Right hindlimb (tissue), 1 donor: ENCODE data around the gene VSIG8.

Experiments
- DNase-seq: peaks from one replicate; pipeline ENCODE4 v3.0.0-alpha.2; 2018

The VSIG8 gene

DNA sequence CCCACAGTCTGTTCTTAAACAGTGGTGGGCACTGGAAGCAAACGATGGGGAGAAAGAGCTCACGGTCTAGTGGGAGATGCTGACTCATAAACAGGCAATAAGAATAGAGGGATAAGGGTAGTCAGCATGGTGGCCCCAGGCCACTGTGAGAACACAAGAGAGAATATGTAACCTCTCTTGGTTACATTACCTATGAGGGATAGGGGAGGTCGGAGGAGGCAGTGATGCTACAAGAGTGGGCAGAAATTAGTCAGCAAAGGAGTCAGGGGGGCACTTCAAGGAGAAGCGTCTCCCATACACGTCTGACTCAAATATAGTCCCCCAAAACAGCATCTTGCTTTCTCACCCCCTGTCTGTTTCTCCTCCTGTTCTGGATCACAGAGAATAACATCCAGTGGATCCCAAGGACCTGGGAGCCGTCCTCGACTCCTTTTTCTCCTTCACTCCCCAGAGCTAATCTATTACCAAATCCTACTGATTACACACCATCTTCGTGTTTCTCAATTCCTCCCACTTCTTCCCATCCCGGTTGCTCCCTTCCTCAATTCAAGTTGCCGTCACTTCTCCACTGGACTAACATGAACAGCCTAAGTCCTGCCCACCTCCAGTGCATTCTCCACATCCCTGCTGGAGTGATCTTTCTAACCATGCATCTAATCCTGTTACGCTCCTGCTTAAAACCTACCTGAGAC lies 33.7 kb downstream of the VSIG8 start:
- DNase-seq: no peak

DNA sequence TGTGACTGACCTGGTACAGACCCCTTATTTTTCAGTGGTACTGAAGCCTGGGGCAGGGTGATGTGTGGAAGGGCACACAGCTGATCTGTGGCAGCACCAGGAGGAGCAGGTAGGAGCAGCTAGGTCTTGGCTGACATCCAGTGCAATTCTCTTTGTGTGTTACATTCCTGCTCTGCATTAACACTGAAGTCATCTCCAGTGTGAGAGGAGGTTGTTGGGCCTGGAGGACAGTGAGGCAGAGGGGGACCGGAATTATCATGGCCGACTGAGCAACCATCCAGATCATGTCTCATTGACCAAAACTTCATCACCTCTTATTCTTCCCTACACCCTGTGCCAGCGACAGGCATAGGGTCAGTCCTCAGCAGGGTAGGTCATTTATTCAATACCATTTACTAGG lies 34.3 kb downstream of the VSIG8 start:
- DNase-seq: no peak

DNA sequence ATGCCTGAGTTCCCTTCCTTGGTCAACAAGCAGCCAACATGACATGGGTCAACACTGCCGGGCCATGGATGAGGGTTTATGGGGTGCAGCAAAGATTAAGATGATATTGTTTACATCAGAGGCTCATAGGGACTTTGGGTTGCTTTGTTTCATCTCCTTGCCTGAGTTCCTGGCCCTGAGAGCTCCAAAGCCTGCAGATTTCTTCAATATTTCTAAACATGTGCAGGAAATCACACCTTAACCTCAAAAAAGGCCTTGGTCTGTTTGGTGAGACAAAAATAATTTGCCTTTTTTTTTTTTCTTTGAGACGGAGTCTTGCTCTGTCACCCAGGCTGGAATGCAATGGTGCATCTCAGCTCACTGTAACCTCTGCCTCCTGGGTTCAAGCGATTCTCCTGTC lies 34.9 kb downstream of the VSIG8 start:
- DNase-seq: no peak

DNA sequence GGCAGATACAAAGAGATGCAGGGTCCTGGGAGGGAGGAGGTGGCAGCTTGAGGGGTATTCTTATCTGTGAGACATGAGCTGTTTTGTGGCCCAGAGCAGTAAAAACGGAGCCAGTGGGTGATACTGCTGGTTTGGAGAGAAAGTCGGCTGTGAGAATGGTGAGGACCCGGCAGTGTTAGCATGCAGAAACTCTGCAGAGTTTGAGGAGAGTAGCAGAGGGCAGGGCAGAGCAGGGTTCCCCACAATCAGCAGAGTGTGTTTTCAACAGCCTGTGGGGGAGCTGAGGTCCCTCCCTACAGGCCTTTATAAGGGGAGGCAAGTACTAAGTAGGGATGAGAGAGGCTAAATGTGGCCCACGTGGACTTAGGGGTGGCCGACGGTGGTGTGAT lies 35.4 kb downstream of the VSIG8 start:
- DNase-seq: no peak

DNA sequence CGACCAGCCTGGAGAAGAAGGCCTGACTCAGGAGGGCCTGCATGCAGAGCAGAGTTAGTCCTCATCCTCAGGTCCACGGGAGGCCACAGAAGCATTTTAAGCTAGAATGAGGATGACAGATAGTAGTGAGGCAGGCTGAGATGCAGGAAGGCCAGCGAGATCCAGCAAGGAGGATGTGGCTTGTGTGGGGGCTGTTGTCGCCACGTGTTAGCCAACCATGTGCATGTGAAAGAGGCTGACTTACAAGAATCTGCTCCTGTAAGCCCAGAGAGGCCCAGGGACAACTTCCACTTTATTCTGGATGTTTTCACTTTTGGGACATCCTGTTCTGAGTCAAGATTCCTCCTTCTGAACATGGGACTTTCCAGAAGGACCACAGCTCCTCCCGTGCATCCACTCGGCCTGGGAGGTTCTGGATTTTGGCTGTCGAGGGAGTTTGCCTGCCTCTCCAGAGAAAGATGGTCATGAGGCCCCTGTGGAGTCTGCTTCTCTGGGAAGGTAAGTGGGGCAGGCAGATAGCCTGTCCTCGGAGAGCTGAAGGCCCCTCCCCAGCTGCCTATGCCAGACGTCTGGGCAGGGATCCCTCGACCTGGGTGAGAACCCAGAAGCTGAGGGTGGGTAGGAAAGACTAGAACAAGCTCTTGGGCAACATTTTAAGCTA lies 35.9 kb downstream of the VSIG8 start, which contains the start of gene SLAMF8:
SLAMF8 (plus strand) TSS at position 433 of the 661 bp plus-strand sequence; CDS start at position 459, 26 bp downstream.
- no peak for DNase-seq

DNA sequence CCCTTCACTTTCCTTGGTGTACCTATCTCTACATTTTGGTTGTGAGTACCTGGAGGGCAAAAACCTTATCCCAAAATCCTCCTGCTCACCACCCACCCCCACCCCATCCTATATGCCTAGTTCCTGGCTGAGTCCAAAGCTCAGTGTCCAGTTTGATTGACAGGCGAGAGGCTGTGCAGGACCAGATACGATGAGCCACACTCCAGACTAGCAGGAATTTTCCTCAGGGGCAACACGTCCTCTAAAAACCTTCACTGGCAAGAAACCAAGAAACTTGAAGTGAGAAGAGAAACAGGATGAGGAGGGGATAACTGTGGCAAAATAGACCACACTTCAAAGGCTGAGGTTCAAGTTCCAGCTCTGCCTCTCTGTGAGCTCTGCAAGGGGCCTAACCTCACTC lies 36.9 kb downstream of the VSIG8 start:
- no peak for DNase-seq

DNA sequence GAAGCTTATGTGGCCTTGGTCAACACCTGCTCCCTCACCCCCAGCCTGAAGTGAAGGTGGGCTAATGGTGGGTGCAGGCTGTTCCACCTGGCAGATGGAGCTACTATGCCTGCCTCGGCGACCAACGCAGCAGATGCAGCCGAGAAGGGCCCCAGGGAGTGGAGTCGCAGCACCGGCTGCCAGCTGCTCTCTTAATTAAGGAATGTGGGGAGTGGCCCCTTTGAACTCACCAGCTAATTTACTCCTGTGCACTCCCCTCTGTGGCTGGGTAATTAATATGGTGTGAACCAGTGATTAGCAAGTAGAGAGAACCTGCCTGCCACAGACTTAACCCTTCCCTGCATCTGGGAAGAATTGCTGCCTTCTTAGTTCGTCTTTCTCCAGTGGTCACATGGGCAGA lies 39.1 kb downstream of the VSIG8 start:
- DNase-seq: no peak

DNA sequence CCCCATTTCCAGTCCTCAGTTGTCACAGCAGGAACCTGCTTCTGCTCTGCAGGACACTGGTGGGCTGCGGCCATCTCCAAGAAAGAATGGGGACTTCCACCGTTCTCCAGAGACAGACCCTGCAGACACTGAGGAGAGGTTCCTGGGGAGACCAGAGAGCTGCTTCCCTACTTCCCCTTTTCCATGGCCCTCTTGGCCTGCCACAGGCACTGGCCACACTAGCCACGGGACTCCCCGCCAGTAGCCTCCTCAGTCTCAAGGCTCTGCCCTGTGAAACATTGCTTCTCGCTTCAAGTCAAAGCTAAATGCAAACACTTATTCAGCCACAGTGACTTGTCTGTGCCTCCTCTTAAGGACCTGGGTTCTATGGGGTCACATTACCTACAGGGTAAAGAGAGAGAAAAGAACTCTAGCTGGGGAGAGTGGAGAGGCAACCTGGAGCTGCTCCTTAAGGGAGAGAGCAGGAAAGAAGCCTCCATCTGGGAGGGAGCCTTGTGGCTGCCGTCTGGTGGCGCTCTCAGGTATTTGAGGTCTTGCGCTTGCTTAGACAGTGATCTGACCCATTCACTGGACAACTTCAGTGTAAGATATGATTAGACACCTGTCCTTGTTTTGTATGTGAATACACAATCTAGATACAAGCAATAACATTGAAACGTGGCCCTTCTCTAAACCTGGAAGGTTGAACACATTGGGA lies 41.1 kb downstream of the VSIG8 start:
- DNase-seq: no peak

DNA sequence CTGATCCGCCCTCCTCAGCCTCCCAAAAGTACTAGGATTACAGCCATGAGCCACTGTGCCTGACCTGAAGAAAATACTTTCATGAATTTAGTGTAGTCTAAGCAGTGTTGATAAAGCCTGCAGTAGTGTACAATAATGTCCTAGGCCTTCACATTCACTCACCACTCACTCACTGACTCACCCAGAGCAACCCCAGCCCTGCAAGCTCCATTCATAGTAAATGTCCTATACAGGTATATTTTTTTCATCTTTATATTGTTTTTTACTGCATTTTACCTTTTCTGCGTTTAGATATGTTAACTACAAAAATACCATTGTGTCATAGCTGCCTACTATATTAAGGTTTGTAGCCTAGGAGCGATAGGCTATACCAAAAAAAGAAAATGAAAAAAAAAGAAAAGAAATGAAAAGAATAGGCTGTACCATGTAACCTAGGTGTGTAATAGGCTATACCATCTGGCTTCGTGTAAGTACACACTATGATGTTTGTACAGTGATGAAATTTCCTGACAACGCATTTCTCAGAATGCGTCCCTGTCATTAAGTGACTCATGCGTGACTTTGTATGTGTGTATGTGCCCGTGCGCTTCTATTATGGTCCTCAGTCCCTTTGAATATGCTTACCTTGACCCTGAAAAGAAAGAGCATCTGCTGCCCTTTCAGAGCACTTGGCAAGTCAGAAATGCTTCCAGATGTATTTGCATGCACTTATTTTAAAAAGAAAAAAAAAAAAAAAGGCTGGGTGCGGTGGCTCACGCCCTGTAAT lies 45.0 kb downstream of the VSIG8 start:
- DNase-seq: no peak

DNA sequence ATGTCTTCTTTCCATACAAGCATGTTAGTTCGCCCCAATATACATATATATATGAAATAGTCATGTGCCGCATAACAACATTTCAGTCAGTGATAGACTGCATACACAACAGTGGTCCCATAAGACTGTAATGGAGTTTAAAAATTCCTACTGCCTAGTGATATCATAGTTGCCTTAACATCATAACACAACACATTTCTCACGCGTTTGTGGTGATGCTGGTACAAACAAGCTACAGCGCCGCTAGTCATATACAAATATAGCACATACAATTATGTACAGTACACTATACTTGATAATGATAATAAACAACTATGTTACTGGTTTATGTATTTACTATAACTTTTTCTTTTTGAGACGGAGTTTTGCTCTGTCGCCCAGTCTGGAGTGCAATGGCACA lies 46.5 kb downstream of the VSIG8 start:
- DNase-seq: no peak

DNA sequence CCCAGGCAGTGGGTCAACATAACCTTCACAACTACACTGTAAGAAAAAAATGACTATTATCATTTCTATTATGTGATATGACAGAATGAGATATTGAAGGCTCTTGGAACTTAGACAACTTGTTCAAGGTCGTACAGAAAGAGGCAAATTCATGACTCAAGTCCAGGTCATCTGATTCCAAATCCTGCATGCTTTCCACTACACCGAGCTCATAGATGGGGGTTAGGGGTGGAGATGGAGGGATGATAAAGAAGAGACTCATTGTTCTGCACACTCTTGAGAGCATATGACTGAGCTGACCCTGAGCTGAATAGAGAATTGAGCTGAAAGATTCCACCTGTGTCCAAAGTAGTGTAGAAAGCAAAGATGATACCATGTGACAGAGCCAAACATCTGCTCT lies 57.5 kb downstream of the VSIG8 start:
- DNase-seq: no peak
